Stimulated activated effector memory CD8-positive, alpha-beta T cell treated with anti-CD3 and anti-CD28 coated beads, Interleukin-12 subunit alpha, Interleukin-12 subunit beta, amount 100 ng/mL, for 72 hours (primary cell): ENCODE data around the gene POFUT2.
A peak's percentile ranks its signal among the peaks of the same experiment; 100 is the strongest.

Source experiments
- ATAC-seq: fragments of 150-1000 bp; cut with Tn5 transposase; 2 replicates; pipeline ENCODE4 v1.10.0; 2021
- DNase-seq, 2 donors: peaks; one replicate each; pipeline ENCODE4 v3.0.0; 2021 to 2022; ENCODE audit warnings: low spot score in 2 of 2
- H3K27ac Mint-ChIP-seq: one replicate; pipeline ENCODE4 v1.8.0; 2022; ENCODE audit warnings: mild to moderate bottlenecking, mixed read lengths
- H3K36me3 Mint-ChIP-seq: one replicate; pipeline ENCODE4 v1.8.0; 2022; ENCODE audit warnings: mild to moderate bottlenecking, mixed read lengths
- H3K4me1 Mint-ChIP-seq: one replicate; pipeline ENCODE4 v1.8.0; 2022; ENCODE audit warnings: mixed read lengths
- H3K4me3 Mint-ChIP-seq: one replicate; pipeline ENCODE4 v1.8.0; 2022; ENCODE audit warnings: mild to moderate bottlenecking, mixed read lengths
- H3K9me3 Mint-ChIP-seq: one replicate; pipeline ENCODE4 v1.8.0; 2022; ENCODE audit warnings: mixed read lengths

Gene POFUT2

DNA sequence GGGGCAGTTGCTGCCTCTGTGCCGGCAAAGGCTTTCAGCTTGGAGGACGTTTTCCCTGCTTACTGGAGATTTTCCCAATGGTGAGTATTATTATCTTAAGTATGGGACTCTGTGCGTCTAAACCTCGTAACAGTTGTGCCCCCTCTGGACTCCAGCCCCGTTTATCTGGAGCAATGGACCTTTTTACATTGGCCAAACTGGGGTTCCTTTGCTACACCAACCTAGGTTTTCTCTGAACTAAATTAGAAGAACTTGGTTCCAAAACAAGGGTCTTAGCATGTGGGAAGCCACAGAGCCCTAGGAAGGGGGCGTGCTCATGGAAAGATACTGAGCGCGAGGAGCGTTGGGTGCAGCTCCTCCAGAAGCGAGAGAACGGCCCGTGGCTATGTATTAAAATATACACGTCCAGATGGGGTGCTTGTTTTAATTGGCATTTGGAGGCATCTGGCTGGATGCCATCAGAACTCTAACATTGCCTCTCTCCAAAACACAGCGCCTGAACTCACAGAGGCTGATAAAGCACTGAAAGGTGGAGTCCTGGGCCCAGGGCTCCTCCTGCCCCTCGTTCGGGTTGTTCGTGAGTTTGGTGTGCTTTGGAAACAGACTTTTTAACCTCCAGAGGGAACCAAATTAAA, 28.4 kb downstream of the POFUT2 start:
- Mint-ChIP-seq H3K4me1 (peaks cover 27% of the 10 kb centered on the region), H3K27ac (no peak overlapping the region), H3K9me3 (no peaks in the 10 kb centered on the region), H3K4me3 (no peak overlapping the region), H3K36me3 (peaks cover 8% of the 10 kb centered on the region)
- DNase-seq (peak in 1 of 2 donors; percentile 34), ATAC-seq (no peak)

DNA sequence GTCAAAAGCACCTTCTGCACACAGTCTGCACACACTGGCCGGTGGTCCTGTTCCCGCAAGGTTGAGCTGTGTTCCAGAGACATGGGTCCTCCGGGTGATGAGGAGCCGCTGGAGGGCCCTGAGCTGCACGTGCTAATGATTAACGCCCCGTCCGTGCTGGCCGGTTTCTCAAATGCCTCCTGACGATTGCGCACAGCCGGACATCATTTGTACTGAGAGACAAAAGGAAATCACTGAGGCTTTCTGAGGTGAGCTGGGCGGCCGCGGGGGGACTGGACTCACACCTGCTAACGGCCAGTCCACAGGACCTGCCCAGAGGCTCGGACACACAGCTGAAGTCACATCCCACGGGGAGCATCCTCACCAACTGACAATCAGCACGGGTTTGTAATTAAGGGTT, 29.2 kb downstream of the POFUT2 start:
- Mint-ChIP-seq H3K9me3 (no peaks in the 10 kb centered on the region), H3K4me3 (no peak overlapping the region)

DNA sequence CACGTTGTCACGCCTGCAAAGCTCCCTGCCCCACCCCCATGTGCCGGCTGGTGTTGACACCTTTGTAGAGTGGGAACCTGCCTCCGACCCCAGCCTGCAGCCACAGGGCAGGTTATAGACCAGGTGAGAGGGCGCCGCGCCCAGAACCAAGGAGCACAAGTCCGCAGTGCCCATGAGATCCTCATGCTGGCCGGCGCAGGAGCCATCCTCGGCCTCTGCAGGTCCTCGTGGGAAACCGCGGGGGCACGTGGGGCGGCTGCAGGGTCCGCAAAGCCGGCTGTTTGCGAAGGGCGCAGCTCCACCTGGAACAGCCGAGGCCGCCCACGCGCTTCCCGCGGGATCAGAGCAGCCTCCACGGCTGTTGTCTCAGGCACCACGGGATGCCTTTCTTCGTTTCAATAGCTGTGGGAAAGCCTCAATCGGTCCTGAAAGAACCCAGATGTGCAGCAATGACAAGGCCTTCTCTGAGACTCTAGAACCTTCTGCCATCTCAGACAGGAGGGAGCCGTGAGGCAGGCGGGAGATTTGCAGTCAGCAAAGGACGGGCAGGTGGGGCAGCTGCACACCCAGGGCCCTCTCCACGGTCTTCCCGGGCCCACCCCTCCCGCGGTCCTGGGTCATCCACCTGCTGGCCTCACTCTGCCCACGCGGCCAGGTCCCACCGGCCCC, 29.9 kb downstream of the POFUT2 start:
- Mint-ChIP-seq H3K36me3 (no peaks in the 10 kb centered on the region), H3K9me3 (no peaks in the 10 kb centered on the region), H3K4me3 (no peak overlapping the region), H3K27ac (no peak overlapping the region), H3K4me1 (peaks cover 29% of the 10 kb centered on the region)
- DNase-seq, result peak in 1 of 2 donors; percentile 30
- ATAC-seq, result no peak

More for the DNA sequence above, 29.2 kb downstream of the POFUT2 start:
- Mint-ChIP-seq H3K27ac (no peak overlapping the region), H3K36me3 (no peaks in the 10 kb centered on the region), H3K4me1 (peaks cover 29% of the 10 kb centered on the region)
- ATAC-seq, result no peak
- no peak for DNase-seq

DNA sequence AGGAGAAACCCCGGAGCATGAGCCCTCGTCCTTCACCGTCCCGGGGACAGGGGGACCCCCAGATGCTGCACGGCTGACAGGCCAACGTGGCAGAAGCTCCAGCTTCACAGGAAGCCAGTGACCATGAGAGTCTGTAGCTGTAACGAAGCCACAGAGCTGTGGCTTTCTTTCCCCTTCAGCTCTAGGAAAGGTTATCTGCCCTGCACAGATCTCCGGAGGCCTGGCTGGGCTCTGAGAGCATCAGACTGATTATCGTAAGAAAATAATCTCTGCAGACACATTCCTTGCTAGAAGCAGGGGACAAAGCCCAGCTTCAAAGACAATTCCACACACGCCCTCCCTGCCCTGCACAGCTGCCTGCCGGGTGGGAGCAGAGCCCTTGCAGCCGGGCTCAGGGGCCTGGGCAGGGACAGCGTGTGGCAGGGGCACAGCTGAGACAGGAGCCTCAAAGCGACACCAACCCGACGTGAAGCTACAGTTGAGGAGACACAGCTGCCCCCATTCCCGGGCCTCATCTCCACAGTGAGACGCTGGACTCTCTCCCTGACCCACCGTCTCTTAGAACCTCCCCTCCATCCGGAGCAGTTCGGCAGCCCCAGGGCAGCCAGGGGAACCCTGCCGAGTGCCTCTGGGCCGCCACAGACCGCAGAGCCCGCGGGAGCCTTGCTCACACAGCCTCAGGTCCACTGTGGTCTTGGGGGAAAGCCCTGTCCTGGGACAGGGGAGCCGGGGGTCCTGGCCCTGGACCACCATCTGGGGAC, 30.6 kb downstream of the POFUT2 start:
- Mint-ChIP-seq H3K27ac (no peak overlapping the region), H3K4me3 (peak overlapping the region; percentile 17), H3K36me3 (no peaks in the 10 kb centered on the region), H3K9me3 (no peaks in the 10 kb centered on the region), H3K4me1 (peaks cover 29% of the 10 kb centered on the region)
- DNase-seq (peak in 1 of 2 donors; percentile 51), ATAC-seq (peak; percentile 72)

DNA sequence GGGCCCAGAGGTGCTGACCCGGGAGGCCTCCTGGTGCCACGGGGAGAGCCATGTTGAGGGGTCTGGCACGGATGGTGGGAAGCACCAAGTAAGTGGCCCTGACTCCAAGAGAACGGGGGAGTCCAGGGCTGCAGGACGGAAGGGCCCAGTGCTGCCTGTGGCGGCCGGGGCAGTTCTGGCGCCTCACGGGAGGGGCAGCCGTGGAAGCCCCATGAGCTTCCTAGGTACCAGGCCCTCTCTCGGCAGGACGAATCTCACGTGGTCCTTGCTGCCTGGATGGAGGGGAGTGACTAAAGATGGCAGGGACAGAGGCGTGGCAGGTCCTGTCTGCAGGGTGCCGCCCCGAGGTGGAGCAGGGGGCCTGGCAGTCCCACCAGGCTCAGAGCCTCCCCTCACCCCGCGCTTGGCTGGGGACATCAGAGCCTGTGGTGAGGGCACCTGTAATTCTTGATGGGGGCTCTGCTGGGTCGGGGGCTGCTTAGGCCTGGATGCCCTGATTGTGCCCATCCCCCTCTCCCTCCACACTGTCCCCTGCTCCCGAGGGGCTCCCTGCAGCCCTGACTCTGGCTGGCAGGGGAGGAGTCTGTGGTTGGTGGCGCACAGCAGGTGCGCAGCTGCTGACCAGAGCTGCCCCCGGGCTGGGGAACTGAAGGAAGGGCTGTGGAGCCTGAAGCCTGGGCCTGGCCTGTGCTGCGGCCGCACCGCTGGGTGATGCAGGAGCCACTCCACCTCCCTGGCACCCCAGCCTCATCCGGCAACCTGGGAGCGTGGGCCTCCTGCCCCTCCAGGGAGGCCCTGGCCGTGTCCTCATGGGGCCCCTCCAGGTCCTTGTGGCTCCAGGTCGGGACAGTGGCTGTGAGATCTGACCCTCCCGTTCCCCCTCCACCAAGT, 31.4 kb downstream of the POFUT2 start:
- H3K9me3 Mint-ChIP-seq, result no peaks in the 10 kb centered on the region
- no peaks in the 10 kb centered on the region for H3K36me3 Mint-ChIP-seq
- H3K4me3 Mint-ChIP-seq, result peak overlapping the region; percentile 17
- H3K27ac Mint-ChIP-seq, result no peak overlapping the region
- DNase-seq (peak in 1 of 2 donors; percentile 47), ATAC-seq (peak; percentile 17)
- peaks cover 29% of the 10 kb centered on the region for H3K4me1 Mint-ChIP-seq

DNA sequence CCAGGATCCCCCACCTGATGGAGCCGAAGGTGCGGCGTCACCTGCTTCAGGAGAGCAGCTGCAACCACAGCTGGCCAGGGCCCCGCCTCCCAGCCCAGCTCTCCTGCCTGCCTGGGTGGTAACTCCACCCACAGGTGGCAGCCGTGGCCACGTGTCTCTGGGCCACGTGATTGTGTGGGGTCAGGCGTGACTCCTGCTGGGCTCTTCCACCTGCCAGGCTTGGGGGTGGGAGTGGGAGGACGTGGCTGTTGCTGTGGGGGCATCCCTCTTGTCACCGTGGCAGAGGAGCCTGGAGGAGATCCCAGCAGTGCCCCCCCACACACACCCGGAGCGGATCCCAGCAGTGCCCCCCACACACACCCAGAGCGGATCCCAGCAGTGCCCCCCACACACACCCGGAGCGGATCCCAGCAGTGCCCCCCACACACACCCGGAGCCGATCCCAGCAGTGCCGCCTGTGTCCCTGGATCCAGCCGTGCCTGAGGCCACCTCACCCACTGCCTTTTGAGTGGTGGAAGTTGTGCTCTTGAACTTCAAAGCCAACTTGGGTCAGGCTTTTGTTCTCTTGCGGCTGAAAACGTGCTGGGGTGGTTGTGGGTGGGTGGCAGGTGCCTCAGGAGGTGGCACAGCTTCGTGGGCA, 32.2 kb downstream of the POFUT2 start:
- DNase-seq (peak in 1 of 2 donors; percentile 50), ATAC-seq (peak; percentile 73)
- peak overlapping the region; percentile 31 for H3K4me3 Mint-ChIP-seq
- H3K9me3 Mint-ChIP-seq, result no peaks in the 10 kb centered on the region
- H3K27ac Mint-ChIP-seq, result no peak overlapping the region
- no peaks in the 10 kb centered on the region for H3K36me3 Mint-ChIP-seq
- H3K4me1 Mint-ChIP-seq, result peaks cover 29% of the 10 kb centered on the region

DNA sequence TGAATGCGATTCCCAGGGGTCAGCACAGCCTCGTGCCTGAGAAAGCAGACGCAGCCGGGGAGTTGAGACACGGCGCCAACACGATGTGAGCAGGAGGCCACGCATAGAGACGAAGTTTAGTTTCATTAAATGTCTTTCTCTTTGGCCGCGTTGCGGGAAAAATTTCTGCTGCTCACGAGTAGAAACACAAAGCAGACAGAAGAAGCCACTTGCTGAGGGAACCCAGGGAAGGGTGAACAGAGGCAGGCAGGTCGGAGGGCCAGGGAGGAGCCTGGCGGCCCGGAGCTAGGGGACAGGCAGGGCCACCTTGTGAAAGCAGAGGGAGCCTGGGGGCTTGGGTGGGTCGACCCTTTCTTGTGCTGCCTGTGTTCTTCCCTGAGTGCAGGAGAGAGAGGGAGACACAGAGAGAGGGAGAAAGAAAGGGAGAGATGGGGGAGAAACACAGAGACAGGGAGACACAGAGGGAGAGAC, 33.2 kb downstream of the POFUT2 start:
- ATAC-seq (no peak), DNase-seq (peak in 1 of 2 donors; percentile 39)
- Mint-ChIP-seq H3K4me3 (peak overlapping the region; percentile 31), H3K9me3 (no peaks in the 10 kb centered on the region), H3K4me1 (peaks cover 29% of the 10 kb centered on the region), H3K27ac (peak overlapping the region; percentile 46), H3K36me3 (no peaks in the 10 kb centered on the region)

DNA sequence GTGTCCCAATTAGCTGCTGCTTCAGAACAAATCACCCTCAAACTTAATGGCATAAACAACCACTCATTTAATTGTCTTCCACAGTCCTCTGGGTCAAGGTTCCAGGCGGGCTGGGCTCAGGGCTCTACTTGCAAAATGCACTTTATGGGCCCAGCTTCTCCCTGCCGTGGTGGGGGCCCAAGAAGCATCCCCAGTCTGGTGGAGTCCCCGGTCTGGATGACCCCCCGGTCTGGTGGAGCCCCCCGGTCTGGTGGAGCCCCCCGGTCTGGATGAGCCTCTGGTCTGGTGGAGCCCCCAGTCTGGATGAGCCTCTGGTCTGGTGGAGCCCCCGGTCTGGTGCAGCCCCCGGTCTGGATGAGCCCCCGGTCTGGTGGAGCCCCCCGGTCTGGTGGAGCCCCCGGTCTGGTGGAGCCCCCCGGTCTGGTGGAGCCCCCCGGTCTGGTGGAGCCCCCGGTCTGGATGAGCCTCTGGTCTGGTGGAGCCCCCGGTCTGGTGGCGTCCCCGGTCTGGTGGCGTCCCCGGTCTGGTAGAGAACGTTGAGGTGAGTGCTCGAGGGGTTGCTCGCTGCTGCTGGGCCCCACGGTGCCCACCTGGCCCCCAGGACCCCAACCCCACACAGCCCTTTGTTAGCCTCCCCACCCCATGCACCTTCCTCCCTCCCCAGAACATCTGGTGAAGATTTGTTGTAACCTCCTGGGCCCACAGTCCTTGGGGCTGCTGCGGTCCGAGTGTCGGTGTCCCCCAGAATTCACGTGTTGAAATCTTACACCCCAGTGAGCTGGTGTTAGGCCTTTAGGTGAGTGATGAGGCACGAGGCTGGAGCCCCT, 33.8 kb downstream of the POFUT2 start:
- DNase-seq (peak in 1 of 2 donors; percentile 43), ATAC-seq (no peak)
- Mint-ChIP-seq H3K4me3 (peak overlapping the region; percentile 31), H3K4me1 (peaks cover 29% of the 10 kb centered on the region), H3K27ac (no peak overlapping the region), H3K36me3 (no peaks in the 10 kb centered on the region), H3K9me3 (no peaks in the 10 kb centered on the region)

DNA sequence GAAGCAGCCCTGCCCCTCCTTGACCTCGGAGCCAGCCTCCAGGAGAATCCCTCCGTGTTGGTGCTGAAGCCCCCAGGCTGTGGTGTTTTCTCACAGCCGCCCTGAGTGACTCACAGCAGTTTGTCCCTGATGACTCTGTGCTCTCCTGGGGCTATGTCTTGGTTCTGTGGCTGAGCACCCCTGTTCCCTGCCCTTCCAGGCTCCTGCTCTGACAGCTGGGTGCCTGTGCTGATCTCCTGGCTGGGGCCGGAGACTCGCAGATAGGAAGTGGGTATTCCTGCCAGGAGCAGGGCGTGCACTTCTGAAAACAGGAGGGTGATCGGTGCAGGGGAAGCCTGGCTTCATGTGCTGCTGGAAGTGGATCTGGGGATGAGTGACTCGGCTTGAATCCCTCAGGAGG, 34.5 kb downstream of the POFUT2 start:
- H3K4me3 Mint-ChIP-seq, result no peak overlapping the region
- H3K4me1 Mint-ChIP-seq, result peaks cover 29% of the 10 kb centered on the region
- DNase-seq (no peak), ATAC-seq (no peak)
- no peaks in the 10 kb centered on the region for H3K36me3 Mint-ChIP-seq
- no peaks in the 10 kb centered on the region for H3K9me3 Mint-ChIP-seq
- H3K27ac Mint-ChIP-seq, result no peak overlapping the region

DNA sequence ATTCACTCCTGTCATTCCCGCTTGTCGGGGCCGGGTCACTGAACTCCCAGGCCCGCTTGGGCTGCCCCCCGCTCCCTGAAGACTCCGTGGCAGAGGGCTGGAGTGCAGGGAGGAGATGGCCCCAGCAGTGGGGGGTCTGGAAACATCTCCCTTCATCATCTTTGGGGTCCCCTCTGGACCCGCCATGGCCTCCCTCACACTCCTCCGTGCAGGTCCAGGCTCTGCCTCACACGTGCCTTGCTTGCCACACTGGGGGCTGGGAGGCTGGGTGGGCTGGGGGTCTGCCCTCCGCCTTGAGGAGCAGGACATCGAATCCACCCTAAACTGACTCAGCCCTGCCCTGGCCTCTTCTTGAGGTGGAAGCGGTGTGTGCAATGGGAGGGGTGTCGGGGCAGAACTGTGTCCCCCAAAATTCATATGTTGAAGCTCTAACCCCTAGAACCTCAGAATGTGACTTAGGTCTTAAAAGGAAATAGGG, 35.2 kb downstream of the POFUT2 start:
- Mint-ChIP-seq H3K27ac (no peak overlapping the region), H3K36me3 (no peaks in the 10 kb centered on the region), H3K9me3 (no peaks in the 10 kb centered on the region), H3K4me3 (no peak overlapping the region), H3K4me1 (peaks cover 29% of the 10 kb centered on the region)
- DNase-seq (no peak), ATAC-seq (no peak)

DNA sequence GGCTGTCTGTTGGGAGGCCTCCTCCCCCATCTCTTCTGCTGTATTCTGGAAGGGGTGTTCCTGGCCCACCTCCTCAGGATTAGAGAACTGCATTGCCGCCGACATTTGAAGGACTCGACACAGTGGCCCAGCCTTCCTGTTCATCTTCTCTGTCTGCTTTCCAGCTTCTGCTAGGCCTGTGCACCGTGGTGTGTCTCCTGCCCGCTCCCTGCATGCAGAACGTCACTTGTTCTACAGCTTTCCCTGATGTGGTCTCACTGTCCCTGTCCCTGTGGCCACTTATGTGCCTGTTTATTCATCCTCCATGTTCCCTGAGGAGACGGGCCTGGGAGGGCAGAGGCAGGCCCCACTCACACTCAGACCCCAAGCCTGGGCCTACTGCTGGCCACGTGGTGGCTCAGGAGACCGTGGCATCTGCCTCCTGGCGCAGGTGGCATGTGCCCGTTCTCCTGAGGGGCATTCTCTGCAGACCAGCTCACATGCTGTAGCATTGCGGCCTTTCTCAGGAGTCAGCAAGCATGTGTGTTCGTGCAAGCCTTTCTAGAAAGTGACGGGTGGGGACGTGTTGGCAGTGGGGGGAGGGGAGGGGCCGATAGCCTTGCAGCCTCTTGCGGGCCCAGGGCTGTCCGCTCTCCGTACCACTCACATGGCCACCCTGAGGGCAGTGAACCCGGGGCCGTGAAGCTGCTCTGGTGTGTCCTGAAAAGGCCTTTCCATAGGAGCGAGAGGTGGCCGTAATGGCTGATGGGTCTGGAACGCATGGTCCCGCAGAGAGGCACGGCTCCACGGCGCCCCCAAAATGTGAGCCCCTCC, 35.9 kb downstream of the POFUT2 start:
- no peak overlapping the region for H3K27ac Mint-ChIP-seq
- H3K4me3 Mint-ChIP-seq, result no peak overlapping the region
- H3K36me3 Mint-ChIP-seq, result no peaks in the 10 kb centered on the region
- DNase-seq (peak in 1 of 2 donors; percentile 39), ATAC-seq (no peak)
- H3K9me3 Mint-ChIP-seq, result no peaks in the 10 kb centered on the region
- H3K4me1 Mint-ChIP-seq, result peaks cover 23% of the 10 kb centered on the region

DNA sequence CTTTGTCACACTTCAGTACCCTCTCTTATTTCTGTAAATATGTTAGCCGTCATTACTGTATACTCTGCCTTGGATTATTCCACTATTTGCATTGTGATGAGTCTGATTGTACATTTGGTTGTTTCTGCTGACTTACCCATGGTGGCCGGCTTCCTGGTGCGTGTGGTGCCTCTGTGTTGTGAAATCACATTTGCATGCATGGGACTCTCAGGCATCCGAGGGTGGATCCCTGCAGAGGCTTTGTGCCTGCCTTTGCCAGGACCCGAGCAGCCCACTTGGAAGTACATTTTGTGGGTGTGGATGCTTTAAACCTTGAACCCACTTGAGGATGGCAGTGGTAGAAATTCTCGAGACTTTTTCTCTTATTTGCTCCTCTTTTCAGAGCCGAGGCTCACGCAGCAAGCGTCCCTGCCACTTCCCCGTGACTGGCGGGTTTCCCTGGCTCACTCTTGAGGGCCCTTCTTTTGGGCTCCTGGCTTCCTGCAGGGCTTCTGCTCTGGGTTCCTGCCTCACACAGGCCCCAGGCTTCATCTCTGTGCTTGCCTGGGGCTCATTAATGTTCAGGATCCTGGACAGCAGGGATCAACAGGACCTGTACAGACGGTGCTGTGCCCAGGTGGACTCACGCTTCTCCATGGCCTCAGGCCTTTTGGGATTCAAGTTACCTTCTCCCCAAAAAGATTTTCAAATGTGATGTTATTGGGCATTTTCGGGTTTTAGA, 36.6 kb downstream of the POFUT2 start:
- H3K4me1 Mint-ChIP-seq, result peaks cover 16% of the 10 kb centered on the region
- H3K27ac Mint-ChIP-seq, result no peak overlapping the region
- H3K4me3 Mint-ChIP-seq, result no peak overlapping the region
- DNase-seq (peak in 1 of 2 donors; percentile 30), ATAC-seq (no peak)
- no peaks in the 10 kb centered on the region for H3K9me3 Mint-ChIP-seq
- H3K36me3 Mint-ChIP-seq, result no peaks in the 10 kb centered on the region
